Ovary (tissue), 9 donors: ENCODE data around the gene SLC39A3. TPM values are rescaled to one million over a fixed set of nuclear protein-coding genes. Genes with fewer than 3 reads are reported as not detected.

Experiments
- DNase-seq, 5 donors: peaks; one replicate each; pipeline ENCODE4 v3.0.0-alpha.2; 2019 to 2020
- H3K27ac ChIP-seq, 2 donors: fragments of 200-600 bp; one replicate each; pipeline versions ENCODE4 v1.5.1 to v1.8.0; 2019 to 2022
- H3K27me3 ChIP-seq: fragments of 200-600 bp; one replicate; pipeline ENCODE4 v1.8.0; 2022
- H3K36me3 ChIP-seq: fragments of 200-600 bp; sonication (generic); one replicate; pipeline ENCODE4 v1.5.1; 2019
- H3K4me1 ChIP-seq: one replicate; pipeline ENCODE4 v1.8.1; 2013; ENCODE audit warnings: mild to moderate bottlenecking, moderate library complexity; ENCODE audit not compliant: insufficient read depth
- H3K4me3 ChIP-seq: fragments of 200-600 bp; sonication (generic); one replicate; pipeline ENCODE4 v1.5.1; 2017
- H3K9me3 ChIP-seq, 2 donors: fragments of 200-600 bp in 1 of 2; sonication (generic) in 1 of 2; one replicate each; pipeline versions ENCODE4 v1.5.1 to v1.8.1; 2013 to 2019; ENCODE audit warnings: mild to moderate bottlenecking in 1 of 2, moderate library complexity in 1 of 2
- CTCF ChIP-seq, 3 donors: fragments of 450-650 bp in 2 of 3; fragments of 200-600 bp in 1 of 3; IDR thresholded peaks; one replicate each; pipeline versions ENCODE4 v1.5.1 to v1.8.0; 2016 to 2022; ENCODE audit warnings: antibody characterized with exemption in 3 of 3, mild to moderate bottlenecking in 1 of 3
- EP300 ChIP-seq: sonication (generic); formaldehyde crosslinking; IDR thresholded peaks from one replicate; pipeline ENCODE4 v1.6.1; 2017; ENCODE audit warnings: antibody characterized with exemption
- POLR2A ChIP-seq: fragments of 450-650 bp; IDR thresholded peaks from one replicate; pipeline ENCODE4 v1.6.1; 2017; ENCODE audit warnings: antibody characterized with exemption, mild to moderate bottlenecking, moderate library complexity
- WGBS, 3 donors: extraction: QIAGEN DNeasy Blood & Tissue Kit in 1 of 3; methylation state at CpG; one replicate each; pipeline versions ENCODE4 v1.1.5 to v1.1.7; 2013 to 2017; 5-methylcytosine and 5-hydroxymethylcytosine counted together
- intact Hi-C, 4 donors: fragments of 100-400 bp; cut with DNase I; formaldehyde crosslinking; loops; one replicate each; pipeline versions ENCODE4 v1.11.0 to v1.15.1; 2022 to 2023
- polyA plus RNA-seq, 2 donors: library from polyadenylated mRNA; stranded (reverse); fragments of 200-250 nt in 1 of 2; fragments of 350-450 nt in 1 of 2; fragmentation: Illumina TruSeq in 1 of 2; extraction: RNeasy Lipid Tissue Mini Kit (QIAGEN cat#74804) in 1 of 2; gene quantifications; one replicate each; pipeline ENCODE4 v1.2.3, GENCODE V29; 2013 to 2014
- total RNA-seq, 7 donors: library from RNA; depleted of rRNA in 2 of 7; stranded (reverse); fragments of >200 nt in 2 of 7; fragmentation: NEBNext Ultra II Directional in 3 of 7; extraction: Animal tissue kit (Norgen Biotek cat#: 25700) in 3 of 7; gene quantifications; one replicate each; pipeline versions ENCODE4 v1.1.0 to v1.2.4, GENCODE V29; 2016 to 2023
- donor health status: DM: no; HTN: no; CAD: no; lungs with moderate emphysema.
- donor health status: DM: no; HTN: no; CAD: no.
- donor health status: Bipolar disorder and iron deficiency.
- donor health status: DM: yes; HTN: yes; CAD: no.
- donor health status: DM: no; HTN: no; CAD: no.
- donor health status: DM: yes; HTN: yes; CAD: no.

The SLC39A3 gene
- total and polyA plus RNA-seq, 9 donors, result 11.6 to 40.2 (median 18.2) TPM

GRCh38 chr19:2717638-2718541 lies 21.9 kb downstream of the SLC39A3 start:
- no peak for TF ChIP-seq CTCF (IDR thresholded peaks at IDR 0.05)
- TF ChIP-seq EP300, result no peak
- TF ChIP-seq POLR2A, result no peak
- H3K27me3 ChIP-seq, result no peaks in the 10 kb centered on the region
- no peak overlapping the region for H3K4me3 ChIP-seq

GRCh38 chr19:2716722-2717637 lies 22.8 kb downstream of the SLC39A3 start:
- Histone ChIP-seq H3K27me3 (no peaks in the 10 kb centered on the region), H3K36me3 (no peaks in the 10 kb centered on the region), H3K4me1 (peaks cover 3% of the 10 kb centered on the region), H3K4me3 (no peak overlapping the region), H3K9me3 (no peaks in the 10 kb centered on the region), H3K27ac (no peak overlapping the region)
- WGBS, 3 donors, result 88 to 92% (median 91%) methylated on average over 50 to 51 of the region's 51 CpGs
- no peak for TF ChIP-seq CTCF (IDR thresholded peaks at IDR 0.05)
- TF ChIP-seq POLR2A, result no peak
- TF ChIP-seq EP300, result no peak
- DNase-seq, result no peak
- intact Hi-C loops, result no loop called here

More at GRCh38 chr19:2717638-2718541, 21.9 kb downstream of the SLC39A3 start:
- 85 to 89% (median 85%) methylated on average over 52 of the region's 52 CpGs for WGBS, 3 donors
- no peak overlapping the region for H3K27ac ChIP-seq
- H3K4me1 ChIP-seq, result peaks cover 10% of the 10 kb centered on the region
- no peak for DNase-seq
- intact Hi-C loops, result no loop called here
- no peaks in the 10 kb centered on the region for H3K36me3 ChIP-seq
- no peaks in the 10 kb centered on the region for H3K9me3 ChIP-seq

- DNase-seq, result peak in 1 of 5 donors; percentile 14
Observed at GRCh38 chr19:2716275-2716650, 23.6 kb downstream of the SLC39A3 start.

More at GRCh38 chr19:2716275-2716650, 23.6 kb downstream of the SLC39A3 start:
- H3K9me3 ChIP-seq, result no peaks in the 10 kb centered on the region
- H3K4me1 ChIP-seq, result peaks cover 3% of the 10 kb centered on the region
- H3K27ac ChIP-seq, result no peak overlapping the region
- TF ChIP-seq EP300, result no peak
- TF ChIP-seq CTCF (IDR thresholded peaks at IDR 0.05), result no peak
- no peak for TF ChIP-seq POLR2A
- no peaks in the 10 kb centered on the region for H3K27me3 ChIP-seq
- 83 to 89% (median 87%) methylated on average over 3 to 19 of the region's 19 CpGs for WGBS, 3 donors
- intact Hi-C loops, result no loop called here
- H3K36me3 ChIP-seq, result no peaks in the 10 kb centered on the region
- H3K4me3 ChIP-seq, result no peak overlapping the region
